Central memory CD4-positive, alpha-beta T cell (primary cell): ENCODE measurements around the gene TBX1.
"Not testable (repeated sequence)": the region's sequence is repeated elsewhere in the genome, so short reads cannot be mapped to it uniquely, and the experiment has no call there.

Experiments
- DNase-seq: peaks from one replicate; pipeline ENCODE4 v3.0.0; 2022

Gene TBX1

GRCh38 chr22:19723232-19723982 is 37.2 kb upstream of the TBX1 start, which contains the start of gene GP1BB:
TSS of gene GP1BB (plus strand) at chr22:19723539. CDS start at chr22:19723570, 31 bp downstream.
- DNase-seq: no peak

GRCh38 chr22:19723983-19724827 is 36.4 kb upstream of the TBX1 start:
- no peak for DNase-seq

- no peak for DNase-seq
Measured at GRCh38 chr22:19724927-19725661, 35.5 kb upstream of the TBX1 start.

GRCh38 chr22:19726064-19726788 is 34.4 kb upstream of the TBX1 start:
- not testable (repeated sequence) for DNase-seq

GRCh38 chr22:19727310-19728150 is 33.0 kb upstream of the TBX1 start:
- DNase-seq: no peak

- DNase-seq: no peak
Measured at GRCh38 chr22:19728271-19728670, 32.3 kb upstream of the TBX1 start.

GRCh38 chr22:19728836-19729235 is 31.7 kb upstream of the TBX1 start:
- no peak for DNase-seq

- no peak for DNase-seq
Measured at GRCh38 chr22:19729507-19729906, 31.1 kb upstream of the TBX1 start.

GRCh38 chr22:19730198-19730597 is 30.4 kb upstream of the TBX1 start:
- no peak for DNase-seq

GRCh38 chr22:19730655-19731360 is 29.8 kb upstream of the TBX1 start:
- DNase-seq: peak; percentile 72

- DNase-seq: no peak
Measured at GRCh38 chr22:19731361-19732135, 29.0 kb upstream of the TBX1 start.

GRCh38 chr22:19732403-19733113 is 28.0 kb upstream of the TBX1 start:
- no peak for DNase-seq

- no peak for DNase-seq
Measured at GRCh38 chr22:19733755-19734154, 26.8 kb upstream of the TBX1 start.

GRCh38 chr22:19734163-19734562 is 26.4 kb upstream of the TBX1 start:
- no peak for DNase-seq

GRCh38 chr22:19734837-19735382 is 25.7 kb upstream of the TBX1 start:
- no peak for DNase-seq

GRCh38 chr22:19735665-19736510 is 24.7 kb upstream of the TBX1 start:
- DNase-seq: no peak

GRCh38 chr22:19737846-19738663 is 22.5 kb upstream of the TBX1 start:
- DNase-seq: no peak
